Activated CD4-positive, CD25-positive, alpha-beta regulatory T cell treated with anti-CD3 and anti-CD28 coated beads, Interleukin-2, amount 50 U/mL, for 16 hours (primary cell): Measurements from ENCODE around the gene FKBP5.

Experiments used
- DNase-seq: peaks from one replicate; pipeline ENCODE4 v3.0.0-alpha.2; 2020; ENCODE audit warnings: low read depth, low spot score

Gene FKBP5

GRCh38 chr6:35665573-35665972 lies 23.1 kb downstream of the FKBP5 start:
- DNase-seq: no peak

DNA sequence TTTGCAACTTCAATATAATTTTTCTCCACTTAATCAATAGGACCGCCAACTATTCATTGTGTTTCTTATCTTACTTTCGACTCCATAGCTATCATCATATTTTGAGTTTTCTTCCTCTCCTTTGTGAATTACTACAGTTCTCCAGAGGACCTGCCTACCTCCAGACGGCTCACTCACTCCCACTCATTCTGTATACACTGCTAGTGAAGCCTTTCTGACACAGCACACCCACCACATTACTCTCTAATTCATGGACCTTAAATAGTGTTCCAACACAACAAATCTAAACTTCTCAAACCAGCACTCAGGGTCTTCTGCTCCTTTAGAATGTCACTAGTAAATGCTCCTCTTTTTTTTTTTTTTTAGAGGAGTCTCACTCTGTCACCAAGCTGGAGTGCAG lies 23.8 kb downstream of the FKBP5 start:
- DNase-seq: no peak

- no peak for DNase-seq
Measured at GRCh38 chr6:35663447-35664235, 25.1 kb downstream of the FKBP5 start.

DNA sequence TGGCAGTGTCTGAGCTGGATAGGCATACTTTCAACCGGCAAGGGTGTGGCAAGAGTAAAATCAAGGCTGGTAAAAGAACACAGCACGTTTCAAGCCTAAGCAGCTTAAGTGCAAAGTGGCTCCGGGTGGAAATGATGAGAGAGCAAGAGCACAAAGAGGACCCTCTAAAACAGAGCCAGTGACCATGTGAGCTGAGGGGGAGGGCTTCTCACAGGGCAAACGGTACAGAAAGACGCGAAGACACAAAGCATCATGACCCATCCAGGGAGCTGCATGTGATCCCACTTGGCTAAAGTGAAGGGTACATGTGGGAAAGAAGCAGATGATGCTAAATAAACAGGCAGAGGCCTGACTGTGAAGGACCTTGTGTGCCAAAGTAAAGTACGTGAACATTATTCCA lies 25.7 kb downstream of the FKBP5 start:
- DNase-seq: no peak

DNA sequence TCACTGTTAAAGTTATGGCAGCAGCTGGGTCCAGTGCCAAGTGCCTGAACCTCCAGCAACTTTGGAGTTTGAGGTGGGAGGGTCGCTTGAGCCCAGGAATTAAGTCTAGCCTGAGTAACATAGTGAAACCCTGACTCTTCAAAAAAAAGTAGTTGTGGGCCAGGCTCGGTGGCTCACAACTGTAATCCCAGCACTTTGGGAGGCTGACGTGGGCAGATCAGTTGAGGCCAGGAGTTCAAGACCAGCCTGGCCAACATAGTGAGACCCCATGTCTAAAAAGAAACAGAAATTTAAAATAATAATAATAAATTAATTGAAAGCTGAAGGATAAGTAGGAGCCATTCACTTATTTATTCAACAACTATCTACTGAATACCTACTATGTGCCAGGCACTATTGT lies 33.8 kb downstream of the FKBP5 start:
- DNase-seq: no peak

- no peak for DNase-seq
Measured at GRCh38 chr6:35651244-35651643, 37.5 kb downstream of the FKBP5 start.

DNA sequence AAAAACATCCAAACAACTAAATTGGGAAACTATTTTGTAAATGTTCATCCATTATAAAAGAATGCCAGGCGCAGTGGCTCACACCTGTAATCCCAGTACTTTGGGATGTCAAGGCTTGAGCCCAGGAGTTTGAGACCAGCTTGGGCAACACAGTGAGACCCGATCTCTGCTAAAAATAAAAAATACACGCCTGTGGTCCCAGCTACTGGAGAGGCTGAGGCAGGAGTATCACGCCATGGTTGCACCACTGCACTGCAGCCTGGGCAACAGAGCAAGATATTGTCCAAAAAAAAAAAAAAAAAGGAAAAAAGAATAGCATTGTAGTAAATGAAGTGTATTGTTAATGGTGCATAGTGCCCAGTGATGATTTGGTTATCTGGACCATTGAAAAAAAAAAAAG lies 38.7 kb downstream of the FKBP5 start:
- DNase-seq: no peak

DNA sequence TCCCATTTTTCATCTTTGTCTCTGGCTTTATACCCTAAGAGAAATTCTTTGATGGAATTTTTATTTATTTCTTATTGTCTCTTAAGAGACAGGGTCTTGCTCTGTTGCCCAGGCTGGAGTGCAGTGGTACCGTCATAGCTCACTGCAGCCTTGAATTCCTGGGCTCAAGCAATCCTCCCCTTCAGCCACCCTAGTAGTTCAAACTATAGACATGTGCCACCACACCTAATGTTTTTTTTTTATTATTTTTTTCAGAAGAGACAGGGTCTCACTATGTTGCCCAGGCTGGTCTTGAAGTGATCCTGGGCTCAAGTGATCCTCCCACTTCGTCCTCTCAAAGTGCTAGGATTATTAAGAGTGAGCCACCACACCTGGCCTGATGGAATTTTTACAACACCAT lies 40.5 kb downstream of the FKBP5 start:
- DNase-seq: no peak

DNA sequence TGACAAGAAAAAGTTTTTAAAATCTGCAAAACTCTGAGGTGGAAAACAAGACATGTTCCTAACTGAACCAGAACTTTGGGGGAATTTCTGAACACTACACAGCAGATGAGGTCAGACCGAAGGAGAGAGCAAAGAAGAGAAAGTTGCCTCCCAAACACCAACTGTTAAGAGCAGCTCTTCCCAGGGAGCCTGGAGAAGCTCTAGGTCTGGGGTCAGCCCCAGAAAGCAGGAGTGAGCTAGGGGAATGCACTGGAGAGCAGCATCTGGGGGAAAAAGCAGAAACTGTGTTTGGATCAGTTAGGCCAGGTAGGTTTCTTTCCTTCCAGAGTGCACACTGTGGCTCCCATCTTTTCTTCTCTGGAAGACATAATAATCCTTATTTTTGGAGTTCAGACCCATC lies 41.3 kb downstream of the FKBP5 start:
- no peak for DNase-seq

DNA sequence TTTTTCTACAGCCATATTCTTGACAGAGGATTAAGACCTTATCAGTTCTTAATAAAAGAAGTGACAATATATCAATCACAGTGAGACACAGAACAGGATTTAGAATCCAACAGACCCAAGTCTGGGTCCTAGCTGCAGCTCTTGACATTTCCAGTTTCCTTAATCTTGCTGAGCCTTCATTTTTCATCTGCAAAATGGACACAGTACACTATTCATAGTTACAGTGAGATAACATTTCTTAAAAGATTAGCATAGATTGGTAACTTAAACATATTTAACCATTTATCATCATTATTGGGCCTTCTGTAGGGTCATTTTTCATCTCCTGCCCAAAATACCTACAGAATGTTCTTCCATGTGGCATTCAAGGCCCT lies 45.6 kb downstream of the FKBP5 start:
- no peak for DNase-seq

GRCh38 chr6:35642471-35643161 lies 46.1 kb downstream of the FKBP5 start:
- DNase-seq: no peak

- DNase-seq: no peak
Measured at GRCh38 chr6:35640017-35640664, 48.6 kb downstream of the FKBP5 start.

DNA sequence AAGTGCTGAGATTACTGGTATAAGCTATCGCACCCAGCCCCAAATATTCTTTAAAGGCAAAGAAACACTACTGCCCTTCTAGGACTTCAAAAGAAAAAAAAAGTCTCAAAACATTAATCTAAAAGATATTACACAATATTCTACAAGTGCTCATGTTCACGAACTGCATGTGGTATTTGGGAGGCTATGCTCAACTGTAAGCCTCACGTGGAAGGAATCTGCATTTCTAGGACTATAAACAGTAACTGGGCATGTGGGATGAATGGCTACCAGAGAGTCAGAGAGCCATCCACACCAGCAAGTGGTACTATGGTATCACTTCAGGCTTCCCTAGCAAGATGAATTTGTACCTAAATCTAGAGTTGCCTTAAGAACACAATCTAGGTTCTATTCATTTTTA lies 50.0 kb downstream of the FKBP5 start:
- no peak for DNase-seq

DNA sequence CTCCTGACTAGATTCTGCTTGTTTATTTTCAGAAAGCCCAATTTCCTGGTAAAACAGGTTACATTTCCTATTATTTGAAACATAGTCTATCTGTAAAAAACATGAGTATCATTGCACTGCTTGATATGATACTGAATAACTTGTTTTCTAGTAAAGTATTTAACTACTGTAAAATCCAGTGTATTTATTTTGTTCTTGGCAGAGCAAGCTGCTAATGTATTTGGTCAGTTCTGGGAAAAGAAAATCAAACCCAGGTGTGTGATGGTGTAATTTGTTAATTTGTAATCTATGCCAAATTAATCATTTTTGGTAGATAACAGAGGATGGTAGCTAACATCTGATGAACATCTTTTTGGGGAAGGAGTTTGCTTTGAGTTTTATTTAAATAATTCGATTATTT lies 50.8 kb downstream of the FKBP5 start:
- no peak for DNase-seq

GRCh38 chr6:35635601-35636597 lies 52.8 kb downstream of the FKBP5 start:
- DNase-seq: no peak

DNA sequence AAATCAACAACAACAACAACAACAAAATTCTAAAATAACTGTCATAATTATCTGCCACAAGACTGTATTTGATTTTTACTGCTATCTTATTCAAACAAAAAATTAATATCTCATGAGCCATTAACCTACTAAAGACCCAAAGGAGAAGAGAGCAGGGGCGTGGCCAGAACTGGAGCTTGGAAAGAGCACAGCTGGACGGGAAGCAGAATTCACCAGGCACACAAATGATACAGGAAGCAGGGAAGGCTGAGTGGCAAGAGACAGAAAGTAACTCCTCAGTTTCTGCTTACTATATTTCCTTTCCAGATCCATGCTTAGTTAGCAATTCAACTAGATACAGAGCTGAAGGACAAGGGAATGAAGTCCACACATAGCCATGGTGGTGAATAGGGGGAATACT lies 54.4 kb downstream of the FKBP5 start:
- no peak for DNase-seq

DNA sequence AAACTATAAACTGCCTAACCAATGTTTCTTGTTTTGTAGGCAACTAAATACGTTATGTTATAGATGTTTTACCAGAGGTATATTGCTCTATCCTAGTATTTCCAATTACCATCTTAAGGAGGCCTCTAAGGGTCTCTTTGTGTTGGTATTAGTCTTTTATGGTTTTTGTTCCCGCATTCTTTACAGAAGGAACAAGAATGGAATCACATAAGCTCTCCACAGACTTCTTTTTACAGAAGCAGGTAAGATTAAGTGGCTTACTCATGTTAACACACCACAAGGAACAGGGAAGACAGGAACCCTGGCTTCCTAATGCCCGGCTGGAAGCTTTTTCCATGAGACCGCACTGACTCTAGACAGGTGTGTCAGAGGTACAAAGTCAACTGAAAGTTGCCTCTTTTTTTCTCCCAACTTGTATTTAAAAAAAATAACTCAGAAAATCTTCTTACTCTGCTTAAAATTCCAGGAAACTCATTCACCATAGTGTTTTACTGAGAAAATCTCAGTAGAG lies 55.1 kb downstream of the FKBP5 start:
- DNase-seq: no peak

DNA sequence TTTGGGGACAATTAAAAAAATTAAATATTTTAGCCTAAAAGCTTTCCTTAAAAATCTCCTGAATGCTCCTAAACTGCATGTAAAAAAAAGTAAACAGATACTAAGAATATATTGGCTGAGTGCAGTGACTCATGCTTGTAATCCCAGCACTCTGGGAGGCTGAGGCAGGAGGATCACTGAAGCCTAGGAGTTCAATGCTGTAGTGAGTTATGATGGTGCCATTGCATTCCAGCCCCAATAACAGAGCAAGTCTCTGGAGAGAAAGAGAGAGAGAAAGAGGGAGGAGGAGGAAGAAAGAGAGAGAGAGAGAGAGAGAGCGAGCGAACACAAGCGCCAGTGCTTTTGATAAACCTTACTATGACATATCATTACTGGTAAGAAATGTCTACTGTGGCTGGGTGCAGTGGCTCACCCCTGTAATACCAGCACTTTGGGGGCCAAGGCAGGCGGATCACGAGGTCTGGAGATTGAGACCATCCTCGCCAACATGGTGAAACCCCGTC lies 58.8 kb downstream of the FKBP5 start:
- DNase-seq: no peak

- DNase-seq: no peak
Measured at GRCh38 chr6:35626401-35626800, 62.3 kb downstream of the FKBP5 start.

DNA sequence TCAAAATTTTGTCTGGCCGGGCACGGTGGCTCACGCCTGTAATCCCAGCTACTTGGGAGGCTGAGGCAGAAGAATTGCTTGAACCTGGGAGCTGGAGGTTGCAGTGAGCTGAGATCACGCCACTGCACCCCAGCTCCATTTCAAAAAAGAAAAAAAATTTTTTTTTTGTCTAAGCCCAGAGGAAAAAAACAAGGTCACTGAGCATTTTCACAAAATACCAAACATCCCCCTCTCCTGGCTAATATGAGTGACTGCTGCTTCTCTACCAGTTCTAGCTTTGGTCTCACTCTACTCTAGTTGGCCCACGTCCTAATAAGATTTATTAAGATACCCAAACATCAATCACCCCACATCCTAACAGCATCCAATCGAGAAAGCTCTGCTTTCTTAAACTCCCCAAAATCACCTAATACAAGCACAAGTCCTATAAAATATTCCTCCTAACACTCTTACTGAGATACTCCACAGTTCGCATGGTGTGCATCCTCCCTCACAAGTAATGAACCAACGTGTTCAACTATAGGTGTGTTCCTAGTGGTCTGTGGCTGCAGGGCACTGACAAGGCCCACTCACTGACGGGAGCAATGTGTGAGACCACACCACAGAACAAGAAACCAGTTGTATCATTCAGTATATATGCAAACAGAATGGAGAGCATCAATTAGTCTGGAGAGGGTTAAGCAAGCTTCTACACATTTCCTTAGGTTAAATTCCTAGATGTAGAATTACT lies 64.2 kb downstream of the FKBP5 start:
- no peak for DNase-seq

DNA sequence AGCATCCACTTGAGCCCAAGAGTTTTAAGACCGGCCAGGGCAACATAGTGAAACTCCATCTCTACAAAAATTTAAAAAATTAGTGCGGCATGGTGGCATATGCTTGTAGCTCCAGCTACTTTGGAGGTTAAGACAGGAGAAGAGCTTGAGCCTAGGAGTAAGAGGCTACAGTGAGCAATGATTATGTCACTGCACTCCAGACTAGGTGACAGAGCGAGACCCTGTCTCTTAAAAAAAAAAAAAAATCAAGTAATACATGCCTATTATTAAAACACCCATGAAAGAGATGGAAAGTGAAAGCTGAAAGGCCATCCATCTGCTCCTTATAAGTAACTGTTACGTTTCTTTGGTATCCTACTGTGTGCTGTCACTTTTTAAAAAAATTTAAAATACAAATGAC lies 66.4 kb downstream of the FKBP5 start:
- no peak for DNase-seq
